GM19023 (cell line): ENCODE data around the gene CDC37.
A peak's percentile ranks its signal among the peaks of the same experiment; 100 is the strongest.
"Not testable (repeated sequence)": the region's sequence is repeated elsewhere in the genome, so short reads cannot be mapped to it uniquely, and the experiment has no call there.

Experiments used
- ATAC-seq: cut with Tn5 transposase; IDR thresholded peaks from one replicate; pipeline ENCODE4 v1.9.1; 2021; ENCODE audit warnings: mild to moderate bottlenecking, moderate library complexity; ENCODE audit not compliant: unreplicated experiment

Gene CDC37

GRCh38 chr19:10398819-10399218 is 4.5 kb downstream of the CDC37 start:
- no peak for ATAC-seq

GRCh38 chr19:10395917-10396316 is 7.4 kb downstream of the CDC37 start:
- ATAC-seq: no peak

- no peak for ATAC-seq
Observed at GRCh38 chr19:10395436-10395835, 7.9 kb downstream of the CDC37 start.

- ATAC-seq: no peak
Observed at GRCh38 chr19:10395003-10395402, 8.3 kb downstream of the CDC37 start.

GRCh38 chr19:10393137-10393536 is 10.2 kb downstream of the CDC37 start:
- no peak for ATAC-seq

- ATAC-seq: no peak
Observed at GRCh38 chr19:10392120-10392519, 11.2 kb downstream of the CDC37 start.

GRCh38 chr19:10390652-10391286 is 12.6 kb downstream of the CDC37 start:
- ATAC-seq: no peak

- ATAC-seq: no peak
Observed at GRCh38 chr19:10389863-10390262, 13.5 kb downstream of the CDC37 start.

- ATAC-seq: no peak
Observed at GRCh38 chr19:10388957-10389356, 14.4 kb downstream of the CDC37 start.

GRCh38 chr19:10384580-10384979 is 18.8 kb downstream of the CDC37 start:
- no peak for ATAC-seq

- not testable (repeated sequence) for ATAC-seq
Observed at GRCh38 chr19:10383223-10383499, 20.2 kb downstream of the CDC37 start.

- ATAC-seq: peak; percentile 91
Observed at GRCh38 chr19:10380313-10381102, 22.8 kb downstream of the CDC37 start, which contains the start of gene TYK2. TSS of gene TYK2 (minus strand) at chr19:10380572. CDS start at chr19:10378406, 2,166 bp downstream.

- ATAC-seq: no peak
Observed at GRCh38 chr19:10379880-10380312, 23.4 kb downstream of the CDC37 start.

GRCh38 chr19:10378124-10378523 is 25.2 kb downstream of the CDC37 start:
- no peak for ATAC-seq

- ATAC-seq: not testable (repeated sequence)
Observed at GRCh38 chr19:10377140-10377640, 26.2 kb downstream of the CDC37 start.

GRCh38 chr19:10374931-10375330 is 28.4 kb downstream of the CDC37 start:
- ATAC-seq: no peak

- no peak for ATAC-seq
Observed at GRCh38 chr19:10372690-10373089, 30.7 kb downstream of the CDC37 start.

- ATAC-seq: no peak
Observed at GRCh38 chr19:10368101-10368803, 35.1 kb downstream of the CDC37 start.

- not testable (repeated sequence) for ATAC-seq
Observed at GRCh38 chr19:10366950-10367512, 36.3 kb downstream of the CDC37 start.

- ATAC-seq: no peak
Observed at GRCh38 chr19:10365518-10365917, 37.8 kb downstream of the CDC37 start.

- no peak for ATAC-seq
Observed at GRCh38 chr19:10364644-10365043, 38.7 kb downstream of the CDC37 start.
